GM21619 (cell line): ENCODE data around the gene CRAT.

Source experiments
- ATAC-seq: cut with Tn5 transposase; IDR thresholded peaks from one replicate; pipeline ENCODE4 v1.9.1; 2021; ENCODE audit not compliant: unreplicated experiment

CRAT gene

GRCh38 chr9:129068110-129068509 is 42.5 kb downstream of the CRAT start:
- ATAC-seq, result no peak

- no peak for ATAC-seq
Observed at GRCh38 chr9:129064499-129064908, 46.1 kb downstream of the CRAT start.

DNA sequence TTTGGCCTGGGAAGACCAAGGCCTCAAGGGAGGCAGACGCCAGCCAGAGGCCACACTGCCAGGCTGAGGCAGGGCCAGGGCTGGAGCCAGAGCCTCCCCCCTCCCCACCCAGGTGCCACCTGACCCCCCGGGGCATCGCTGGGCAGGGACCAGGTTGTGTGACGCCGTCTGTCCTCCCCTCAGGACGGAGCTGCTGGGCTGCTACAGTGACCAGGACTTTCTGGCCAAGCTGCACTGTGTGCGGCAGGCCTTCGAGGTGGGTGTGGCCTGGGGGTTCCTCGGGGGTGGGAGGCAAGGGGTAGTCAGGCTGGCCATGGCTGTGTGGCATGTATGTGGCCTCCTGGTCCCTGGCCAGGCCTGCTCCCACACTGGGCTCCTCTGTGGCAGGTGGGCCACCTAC is 47.5 kb downstream of the CRAT start:
- no peak for ATAC-seq

DNA sequence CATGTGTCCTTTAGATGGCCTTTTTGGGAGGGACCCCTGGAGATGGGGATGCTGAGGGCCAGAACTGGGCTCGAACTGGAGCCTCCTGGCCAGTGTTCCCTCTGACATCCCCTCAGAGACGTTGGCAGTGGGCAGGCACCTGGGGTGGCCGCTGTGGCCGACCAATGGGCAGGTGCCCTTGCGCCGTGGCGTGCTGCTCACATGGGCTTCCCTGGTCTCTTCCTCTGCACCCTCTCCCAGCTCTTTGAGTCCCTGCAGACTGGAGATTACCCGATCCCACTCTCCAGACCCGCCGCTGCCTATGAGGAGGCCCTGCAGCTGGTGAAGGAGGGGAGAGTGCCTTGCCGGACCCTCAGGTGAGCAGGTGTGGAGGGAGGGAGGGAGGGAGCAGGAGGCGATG is 49.6 kb downstream of the CRAT start:
- no peak for ATAC-seq

GRCh38 chr9:129059796-129060785 is 50.5 kb downstream of the CRAT start:
- no peak for ATAC-seq

- ATAC-seq, result no peak
Observed at GRCh38 chr9:129058965-129059795, 51.4 kb downstream of the CRAT start.

- no peak for ATAC-seq
Observed at GRCh38 chr9:129054163-129054851, 56.3 kb downstream of the CRAT start.

DNA sequence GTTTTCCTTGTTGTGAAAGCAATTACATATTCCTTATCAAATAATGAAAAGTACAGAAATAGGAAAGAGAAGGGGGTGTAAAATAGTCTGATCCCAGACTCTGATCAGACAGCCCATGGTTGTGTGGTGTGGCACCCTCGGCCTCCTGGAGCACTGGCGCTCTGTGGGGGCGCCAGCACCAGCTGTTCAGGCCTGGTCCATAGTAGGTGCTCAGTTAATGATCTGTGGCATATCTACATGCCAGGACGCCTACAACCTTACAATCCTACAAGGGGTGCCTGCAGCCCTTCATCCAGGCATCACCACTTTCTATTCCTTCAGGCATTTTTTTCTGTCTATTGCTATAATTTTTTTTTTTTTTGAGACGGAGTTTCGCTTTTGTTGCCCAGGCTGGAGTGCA is 57.6 kb downstream of the CRAT start:
- ATAC-seq, result no peak

- ATAC-seq, result no peak
Observed at GRCh38 chr9:129052592-129052991, 58.0 kb downstream of the CRAT start.
